ENCODE measurements around the gene GAB2. TPM values are rescaled to one million over a fixed set of nuclear protein-coding genes. Genes with fewer than 3 reads are reported as not detected.

The GAB2 gene
- total RNA-seq, 1 experiment from 2014 or later, result 3.3 TPM

GRCh38 chr11:78374917-78375316 lies 42.7 kb downstream of the GAB2 start:
- TF ChIP-seq CTCF (conservative IDR thresholded peaks at IDR 0.05), result no peak
- DNase-seq, result no peak
- Histone ChIP-seq H2BK12ac (ENCODE audit: insufficient read length, low read depth, low read length) (no peak overlapping the region), H3K27me3 (ENCODE audit: insufficient read depth, low read length) (no peaks in the 10 kb centered on the region), H4K20me1 (ENCODE audit: control insufficient read depth, insufficient read depth, insufficient read length) (no peaks in the 10 kb centered on the region), H2BK20ac (ENCODE audit: low read depth, low read length, poor library complexity, severe bottlenecking) (no peak overlapping the region), H3K56ac (ENCODE audit: insufficient read length, low read depth, low read length) (no peak overlapping the region), H3K14ac (ENCODE audit: insufficient read depth, low read length) (no peak overlapping the region), H4K5ac (ENCODE audit: insufficient read length, low read depth, low read length) (no peak overlapping the region), H3T11ph (ENCODE audit: low read length) (no peak overlapping the region), H3K9ac (ENCODE audit: extremely low read depth, insufficient read length, low read length) (no peak overlapping the region), H3K9me3 (ENCODE audit: control insufficient read depth, low read depth, low read length) (no peaks in the 10 kb centered on the region), H3K27ac (ENCODE audit: insufficient read length, low read depth, low read length) (no peak overlapping the region), H4K8ac (replicated peaks; ENCODE audit: insufficient read length, low read depth, low read length) (no peak overlapping the region), H3K79me1 (ENCODE audit: insufficient read depth, low read depth, low read length, poor library complexity, severe bottlenecking) (no peaks in the 10 kb centered on the region), H3K4me2 (ENCODE audit: insufficient read depth, insufficient read length, low read length) (no peak overlapping the region), H2AK5ac (ENCODE audit: insufficient read length, low read length) (no peak overlapping the region), H2BK5ac (ENCODE audit: insufficient read length, low read length) (no peak overlapping the region), H2AFZ (ENCODE audit: low read length) (no peak overlapping the region), H2BK15ac (ENCODE audit: low read depth, low read length) (no peak overlapping the region), H4K91ac (ENCODE audit: insufficient read length, low read depth, low read length) (no peak overlapping the region), H3K4ac (ENCODE audit: low read depth, low read length) (no peak overlapping the region), H3K79me2 (ENCODE audit: insufficient read depth, low read length) (no peaks in the 10 kb centered on the region), H2BK120ac (ENCODE audit: low read depth, low read length, poor library complexity, severe bottlenecking) (no peak overlapping the region), H3K23ac (ENCODE audit: insufficient read length, low read depth, low read length) (no peak overlapping the region), H3K23me2 (ENCODE audit: insufficient read length, low read depth, low read length, poor library complexity, severe bottlenecking) (no peaks in the 10 kb centered on the region), H3K4me1 (ENCODE audit: insufficient read depth, low read length) (no peaks in the 10 kb centered on the region), H3K18ac (ENCODE audit: insufficient read length, low read depth, low read length) (no peak overlapping the region)
- Mint-ChIP-seq H3K36me3 (ENCODE audit: insufficient read depth in 1 of 3, low read depth in 3 of 3) (peaks cover 0 to 10% (median 1%) of the 10 kb centered on the region in 3 experiments; a peak in 2 of 7 replicates), H3K27ac (no peak overlapping the region), H3K27me3 (ENCODE audit: low read depth) (peaks cover 1% of the 10 kb centered on the region; the same call in 1 of the 2 replicates), H3K4me3 (no peak overlapping the region), H3K9me3 (0 out of 5 replicates have a peak, but pooled peaks cover 0 to 4% of the 10 kb centered on the region in 2 experiments), H3K4me1 (peaks cover 13 to 14% of the 10 kb centered on the region in 2 experiments)
- no CpG with 5 or more reads among the region's 3 CpGs for WGBS (ENCODE audit: extremely low coverage, insufficient read length, low lambda C conversion rate)

All from H9 (cell line).